Activated effector memory CD4-positive, alpha-beta T cell treated with Interleukin-2 at 50 U/mL for 16 hours (primary cell): Measurements from ENCODE around the gene TOX4.

Experiments
- DNase-seq: peaks from one replicate; pipeline ENCODE4 v3.0.0-alpha.2; 2020

TOX4 gene

DNA sequence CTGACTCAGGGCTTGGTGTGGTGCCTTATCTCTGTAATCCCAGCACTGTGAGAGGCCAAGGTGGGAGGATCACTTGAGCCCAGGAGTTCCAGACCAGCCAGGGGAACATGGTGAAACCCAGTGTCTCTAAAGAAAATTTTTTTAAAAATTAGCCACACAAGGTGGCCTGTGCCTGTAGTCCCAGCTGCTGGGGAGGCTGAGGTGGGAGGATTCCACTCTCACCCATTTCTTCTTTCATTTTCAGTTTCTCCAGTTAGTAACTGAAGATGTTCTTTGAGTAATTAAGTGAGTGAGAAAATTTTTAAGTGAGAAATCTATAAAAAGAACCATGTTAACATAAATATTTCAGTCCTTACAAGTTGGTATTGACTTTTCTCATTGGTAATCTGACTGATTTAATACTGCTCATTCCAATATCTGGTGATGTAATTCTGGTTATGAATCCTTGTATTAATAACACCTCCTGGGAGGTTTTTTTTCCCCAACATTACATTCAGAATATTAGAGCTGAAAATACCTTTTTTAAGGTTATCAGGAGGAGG, 28.1 kb downstream of the TOX4 start:
- no peak for DNase-seq

DNA sequence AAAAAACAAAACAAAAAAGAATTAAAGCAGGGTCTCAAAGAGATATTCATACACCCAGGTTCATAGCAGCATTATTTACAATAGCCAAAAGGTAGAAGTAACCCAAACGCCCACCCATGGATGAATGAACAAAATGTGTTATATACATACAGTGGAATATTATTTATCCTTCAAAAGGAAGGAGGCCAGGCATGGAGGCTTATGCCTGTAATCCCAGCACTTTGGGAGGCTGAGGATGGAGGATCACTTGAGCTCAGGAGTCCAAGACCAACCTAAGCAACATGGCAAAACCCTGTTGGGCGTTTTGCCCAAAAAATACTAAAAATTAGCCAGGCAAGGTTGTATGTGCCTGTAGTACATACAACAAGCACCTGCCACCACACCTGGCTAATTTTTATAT, 29.6 kb downstream of the TOX4 start:
- no peak for DNase-seq

DNA sequence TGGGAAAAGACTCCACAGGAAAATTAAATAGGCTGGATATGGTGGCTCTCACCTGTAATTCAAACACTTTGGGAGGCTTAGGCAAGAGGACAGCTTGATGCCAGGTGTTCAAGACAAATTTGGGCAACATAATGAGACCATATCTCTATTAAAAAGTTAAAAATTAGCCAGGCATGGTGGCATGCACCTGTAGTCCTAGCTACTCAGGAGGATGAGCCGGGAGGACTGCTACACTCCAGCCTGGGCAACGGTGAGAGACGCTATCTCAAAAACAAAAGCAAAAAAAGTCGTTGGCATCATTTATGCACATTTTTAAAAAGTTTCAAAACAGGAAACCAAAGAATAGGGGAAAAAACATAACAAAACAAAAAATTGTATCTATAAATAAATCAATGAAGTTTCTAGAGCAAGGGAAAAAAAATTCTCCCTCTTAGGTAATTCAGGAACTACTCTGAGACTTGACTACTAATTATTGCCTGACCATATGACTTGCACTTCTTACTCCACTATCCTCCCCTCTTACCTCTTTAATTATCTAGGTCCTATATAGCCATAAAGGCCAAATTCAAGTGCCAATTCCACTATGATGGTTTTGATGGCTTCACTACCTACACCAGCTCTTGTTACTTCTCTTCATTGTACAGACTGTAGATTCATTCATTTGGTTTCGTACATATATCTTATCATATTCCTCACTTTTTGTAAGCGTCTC, 32.6 kb downstream of the TOX4 start:
- DNase-seq: no peak

DNA sequence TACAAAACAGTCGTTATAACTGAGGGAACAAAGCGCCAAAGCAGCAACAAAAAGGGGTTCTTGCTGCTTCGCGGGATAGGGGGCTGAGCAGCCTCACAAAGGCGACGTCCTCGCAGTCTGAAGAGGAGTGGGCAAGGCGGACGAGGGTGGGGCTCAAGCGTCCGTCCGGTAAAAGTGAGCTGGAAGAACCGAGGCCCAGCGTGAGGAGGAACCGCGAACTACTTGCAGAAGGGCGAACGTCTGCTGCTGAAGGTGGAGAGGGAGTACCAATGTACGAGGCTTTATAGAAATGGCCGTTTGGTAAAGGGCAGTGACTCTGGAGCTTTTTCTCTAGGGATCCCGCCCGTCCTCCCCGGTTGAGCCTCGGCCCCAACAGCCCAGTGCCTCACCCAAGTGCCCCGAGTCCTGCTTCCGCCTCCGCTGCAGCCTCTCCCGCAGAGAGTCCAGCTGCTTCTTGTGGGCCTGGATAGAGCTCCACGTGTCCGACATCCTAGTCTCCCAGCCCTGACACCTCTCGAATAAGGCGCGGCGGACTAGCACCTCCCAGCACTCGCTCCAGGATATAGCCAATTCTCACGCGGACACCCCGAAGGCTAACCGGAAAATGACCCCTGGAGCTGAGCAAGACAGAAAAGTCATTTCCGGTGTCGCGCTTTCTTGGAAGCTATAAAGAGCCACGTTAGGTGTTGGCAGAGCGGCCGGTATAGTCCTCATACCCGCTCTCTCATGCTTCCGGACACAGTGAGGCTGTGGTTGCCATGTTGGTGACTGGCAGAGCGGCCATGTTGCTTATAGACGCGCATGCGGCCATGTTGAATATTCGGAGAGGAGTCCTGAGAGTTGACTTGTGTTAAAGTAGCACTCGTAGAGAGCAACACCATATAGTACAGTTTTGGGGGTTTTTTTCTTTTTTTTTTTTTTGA, 34.0 kb downstream of the TOX4 start, which contains the start of gene METTL3:
Gene METTL3, minus strand, starts transcription at position 606 of the 923 bp plus-strand sequence. Its CDS starts 117 bp downstream, at position 489.
- DNase-seq: peak; percentile 92

DNA sequence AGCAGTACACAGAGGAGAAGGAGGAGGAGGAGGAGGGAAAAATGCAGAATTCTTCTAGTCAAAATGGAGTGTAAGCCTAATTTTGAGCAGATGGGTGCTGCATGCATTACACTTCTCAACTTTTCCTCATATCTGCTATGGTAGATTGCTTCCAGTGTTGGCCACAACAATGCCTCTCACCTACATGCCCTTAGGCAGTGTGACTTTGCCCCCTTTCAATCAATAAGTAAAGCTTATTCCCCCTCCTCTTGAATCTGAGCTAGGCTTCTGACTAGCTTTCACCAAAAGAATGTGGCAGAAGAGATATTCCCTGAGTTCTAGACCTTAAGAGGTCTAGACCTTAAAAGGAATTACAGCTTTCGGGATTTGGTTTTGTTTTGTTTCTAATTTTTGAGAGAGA, 37.3 kb downstream of the TOX4 start:
- DNase-seq: no peak

DNA sequence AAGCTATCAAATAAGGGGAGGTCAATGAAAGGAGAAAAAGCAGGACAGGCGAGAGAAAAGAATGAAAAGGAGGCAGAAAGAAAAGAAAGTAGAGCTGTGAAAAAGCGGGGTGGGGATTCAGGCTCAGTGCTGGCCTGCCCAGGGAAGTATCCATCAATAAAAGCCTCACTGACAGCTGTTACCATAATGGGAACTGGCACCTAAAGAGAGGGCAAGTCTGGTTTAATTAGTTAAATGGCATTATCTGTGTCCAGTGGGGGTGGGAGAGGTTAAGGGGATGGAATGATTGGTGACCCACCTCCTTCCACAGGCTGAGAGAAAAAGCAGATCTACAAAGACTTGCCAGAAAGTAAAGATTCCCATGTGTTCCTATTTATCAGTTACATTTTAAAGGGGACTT, 41.7 kb downstream of the TOX4 start:
- no peak for DNase-seq

DNA sequence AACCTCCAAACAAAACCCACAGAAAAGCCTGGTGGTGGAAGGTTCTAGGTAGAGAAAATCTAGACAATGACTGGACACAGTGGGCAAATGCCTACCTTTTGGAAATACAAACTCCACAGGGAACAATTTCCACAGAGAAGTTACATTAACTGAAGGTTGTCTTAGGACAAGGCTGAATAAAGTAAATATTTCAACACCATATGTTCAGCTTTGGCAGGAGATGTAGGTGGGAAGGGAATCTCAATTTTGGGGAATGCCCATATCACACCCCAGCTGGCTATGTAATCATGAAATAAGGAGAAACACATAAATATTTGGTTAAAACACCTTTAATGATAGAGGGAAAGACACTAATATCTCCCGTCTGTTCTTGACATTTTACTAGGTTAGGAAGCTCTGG, 43.8 kb downstream of the TOX4 start:
- DNase-seq: no peak

DNA sequence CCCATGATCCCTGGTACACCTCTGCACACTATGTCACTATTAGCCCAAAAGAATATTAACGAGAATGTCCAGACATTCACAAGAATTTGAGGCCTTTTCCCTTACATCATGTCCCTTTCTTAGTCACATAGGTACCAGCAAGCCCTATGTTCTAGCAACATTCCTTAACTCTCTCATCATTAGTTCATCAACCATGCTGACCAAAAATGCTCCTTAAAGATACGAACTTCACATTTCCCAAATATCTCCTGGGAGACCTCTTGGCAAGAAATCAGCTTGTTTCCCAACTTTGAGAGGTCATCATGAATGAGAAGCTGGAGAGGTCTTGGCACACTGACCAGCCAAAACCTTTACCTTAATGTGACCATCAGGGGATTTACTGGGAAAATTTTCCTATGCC, 44.5 kb downstream of the TOX4 start:
- no peak for DNase-seq

DNA sequence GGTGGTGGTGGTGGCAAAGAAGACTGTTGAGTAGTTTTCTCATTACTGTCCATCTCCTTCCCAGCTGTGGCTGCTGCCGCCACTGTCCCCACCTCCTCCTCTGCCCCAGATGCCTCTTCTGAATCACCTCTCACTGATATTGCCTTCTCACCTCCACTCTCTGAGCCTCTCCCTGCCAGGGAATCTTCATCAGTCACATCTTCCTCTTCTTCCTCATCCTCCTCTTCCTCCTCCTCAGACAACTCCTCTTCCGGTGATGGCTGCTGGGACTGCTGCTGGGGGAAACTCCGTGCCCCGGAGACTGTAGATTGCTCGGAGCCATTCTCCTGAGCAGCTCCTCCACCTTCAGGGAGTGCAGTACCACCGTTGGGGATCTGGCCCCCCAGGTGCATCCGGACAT, 46.2 kb downstream of the TOX4 start:
- no peak for DNase-seq

DNA sequence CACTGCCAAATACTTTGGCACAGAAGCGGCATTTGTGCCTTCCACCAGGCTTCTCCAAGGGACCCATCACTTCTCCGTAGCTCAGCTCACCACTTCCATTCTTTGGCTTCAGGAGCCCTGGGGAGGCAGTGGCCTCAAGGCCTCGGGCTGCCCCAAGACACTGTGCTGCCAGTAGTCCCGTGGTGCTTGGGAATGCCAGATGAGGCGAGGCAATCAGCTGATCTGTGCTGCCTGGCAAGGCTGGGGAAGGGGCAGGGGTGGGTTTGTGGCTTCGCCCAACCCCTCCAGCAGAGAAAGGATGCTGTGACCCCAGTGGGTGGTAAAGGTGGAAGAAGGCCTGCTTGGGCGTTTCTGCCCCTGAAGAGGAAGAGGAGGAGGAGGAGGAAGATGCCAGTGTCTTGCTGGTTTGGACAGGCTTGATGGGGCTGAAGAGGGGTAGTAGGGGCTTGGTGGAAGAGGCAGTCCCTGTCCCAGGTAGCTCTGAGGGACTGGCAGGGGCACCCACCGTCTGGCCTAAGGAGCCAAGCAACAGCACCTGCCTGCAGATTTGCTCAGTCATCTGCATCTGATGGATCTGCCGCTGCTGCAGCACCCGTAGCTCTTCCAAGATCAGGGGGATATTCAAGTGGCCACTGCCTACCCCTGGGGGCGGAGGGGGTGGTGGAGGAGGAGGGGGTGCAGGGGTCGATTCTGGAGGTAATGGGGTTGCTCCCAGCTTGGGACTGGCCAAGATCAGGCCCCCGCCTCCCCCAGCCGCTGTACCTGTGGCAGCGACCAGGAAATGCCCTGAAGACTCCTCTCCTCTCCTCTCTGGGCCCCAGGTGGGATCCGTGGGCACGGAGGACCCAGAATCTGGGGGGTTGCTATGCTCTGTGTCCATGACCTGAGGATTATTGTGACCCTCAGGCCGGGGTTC, 47.8 kb downstream of the TOX4 start:
- DNase-seq: no peak

DNA sequence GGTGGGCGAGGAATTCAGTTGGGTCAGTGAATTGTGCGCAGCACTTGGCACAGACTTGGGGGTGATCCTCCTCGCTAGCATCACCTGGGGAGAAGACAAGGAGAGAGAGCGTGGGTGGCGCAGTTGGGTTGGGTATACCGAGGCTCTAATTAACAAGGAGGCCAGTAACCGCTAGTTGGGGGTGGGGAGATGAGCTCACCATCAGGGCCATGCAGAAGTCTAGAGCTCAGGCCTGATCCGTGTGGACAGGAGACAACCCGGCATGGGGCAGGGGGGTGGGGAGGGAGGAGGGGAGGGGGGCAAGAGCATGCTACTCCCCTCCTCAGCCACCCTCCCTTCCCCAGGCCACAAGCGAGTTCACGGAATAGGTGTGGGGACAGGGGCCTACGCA, 48.6 kb downstream of the TOX4 start:
- DNase-seq: no peak

DNA sequence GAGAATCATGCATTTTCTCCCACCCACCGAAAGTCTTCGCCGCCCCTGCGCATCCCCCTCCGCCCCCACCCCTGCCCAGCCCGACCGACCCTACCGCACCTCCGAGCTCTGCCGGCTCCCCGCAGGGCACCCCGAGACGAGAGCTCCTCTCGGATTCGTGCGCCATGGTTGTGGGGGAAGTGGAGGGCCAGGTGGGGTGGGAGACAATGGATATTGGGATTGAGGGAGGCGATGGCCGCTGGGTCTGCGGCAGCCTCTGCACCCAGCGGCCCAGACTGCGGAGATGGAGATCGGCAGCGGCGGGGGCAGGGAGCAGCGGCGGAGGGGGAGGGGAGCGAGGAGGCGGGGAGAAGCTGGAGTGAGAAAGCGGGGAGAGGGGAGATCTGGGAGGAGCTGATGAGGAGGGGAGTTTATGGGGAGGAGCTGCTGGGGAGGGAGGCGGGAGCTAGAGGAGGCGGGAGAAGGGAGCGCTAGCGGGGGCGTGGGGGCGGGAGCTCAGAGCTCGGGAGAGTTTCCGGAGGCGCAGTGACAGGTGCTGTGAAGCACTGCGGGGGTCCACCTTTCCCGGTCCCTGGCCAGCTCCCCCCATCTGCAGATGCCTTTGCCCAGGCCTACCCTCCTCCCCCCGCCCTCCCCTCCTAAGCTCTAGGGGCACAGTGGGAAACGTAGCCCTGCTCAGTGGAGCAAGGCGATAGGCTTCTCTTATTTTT, 49.1 kb downstream of the TOX4 start, which contains the start of gene SALL2:
Gene SALL2, minus strand, starts transcription at position 385 of the 710 bp plus-strand sequence. Its CDS starts 219 bp downstream, at position 166.
- DNase-seq: peak; percentile 41

DNA sequence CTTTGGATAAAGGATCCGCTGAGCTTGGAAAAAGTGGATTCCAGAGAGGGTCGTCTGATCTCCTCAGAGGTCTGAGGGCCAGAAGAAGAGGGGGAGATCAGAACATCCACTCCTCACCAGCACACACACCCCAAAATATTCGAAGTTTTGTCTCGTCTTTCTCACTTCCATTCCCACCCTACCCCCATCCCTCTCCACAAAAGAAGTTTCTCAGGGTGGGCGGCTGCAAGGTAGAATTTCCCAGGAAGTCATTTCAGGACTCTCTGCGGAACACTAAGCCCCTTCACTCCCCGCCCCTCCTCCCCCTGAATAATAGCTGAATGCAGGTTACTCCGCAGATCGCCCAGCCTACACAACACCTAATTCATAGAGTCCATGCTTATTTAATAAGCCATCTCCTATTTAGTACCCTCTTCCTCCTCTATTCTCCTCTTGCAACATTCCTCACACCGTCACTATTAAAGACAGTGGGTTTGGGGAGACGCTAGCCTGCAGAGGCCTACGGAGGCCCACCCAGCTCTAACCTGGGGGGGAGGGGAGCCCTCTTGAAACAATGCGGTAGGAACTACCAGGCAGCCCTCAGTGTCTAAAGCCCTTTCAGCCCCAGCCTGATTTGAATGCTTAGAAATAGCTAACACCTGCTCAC, 49.8 kb downstream of the TOX4 start:
- no peak for DNase-seq

DNA sequence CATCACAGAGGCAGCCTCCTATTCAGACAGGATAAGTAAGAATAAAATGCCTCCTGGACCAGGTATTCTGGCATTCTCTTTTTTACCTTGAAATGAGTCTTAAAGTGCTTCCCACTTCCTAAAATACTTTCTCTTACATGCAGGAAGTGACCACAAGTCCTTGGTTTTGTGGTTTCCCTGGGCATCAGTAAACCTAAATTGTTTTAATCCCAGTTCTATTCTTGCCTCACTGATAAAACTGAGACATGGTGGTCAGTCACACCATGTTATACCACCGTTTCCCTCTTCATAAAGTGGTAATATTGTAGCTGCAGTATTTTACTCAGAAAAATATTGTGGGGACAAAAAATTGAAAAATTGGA, 50.3 kb downstream of the TOX4 start:
- DNase-seq: no peak

DNA sequence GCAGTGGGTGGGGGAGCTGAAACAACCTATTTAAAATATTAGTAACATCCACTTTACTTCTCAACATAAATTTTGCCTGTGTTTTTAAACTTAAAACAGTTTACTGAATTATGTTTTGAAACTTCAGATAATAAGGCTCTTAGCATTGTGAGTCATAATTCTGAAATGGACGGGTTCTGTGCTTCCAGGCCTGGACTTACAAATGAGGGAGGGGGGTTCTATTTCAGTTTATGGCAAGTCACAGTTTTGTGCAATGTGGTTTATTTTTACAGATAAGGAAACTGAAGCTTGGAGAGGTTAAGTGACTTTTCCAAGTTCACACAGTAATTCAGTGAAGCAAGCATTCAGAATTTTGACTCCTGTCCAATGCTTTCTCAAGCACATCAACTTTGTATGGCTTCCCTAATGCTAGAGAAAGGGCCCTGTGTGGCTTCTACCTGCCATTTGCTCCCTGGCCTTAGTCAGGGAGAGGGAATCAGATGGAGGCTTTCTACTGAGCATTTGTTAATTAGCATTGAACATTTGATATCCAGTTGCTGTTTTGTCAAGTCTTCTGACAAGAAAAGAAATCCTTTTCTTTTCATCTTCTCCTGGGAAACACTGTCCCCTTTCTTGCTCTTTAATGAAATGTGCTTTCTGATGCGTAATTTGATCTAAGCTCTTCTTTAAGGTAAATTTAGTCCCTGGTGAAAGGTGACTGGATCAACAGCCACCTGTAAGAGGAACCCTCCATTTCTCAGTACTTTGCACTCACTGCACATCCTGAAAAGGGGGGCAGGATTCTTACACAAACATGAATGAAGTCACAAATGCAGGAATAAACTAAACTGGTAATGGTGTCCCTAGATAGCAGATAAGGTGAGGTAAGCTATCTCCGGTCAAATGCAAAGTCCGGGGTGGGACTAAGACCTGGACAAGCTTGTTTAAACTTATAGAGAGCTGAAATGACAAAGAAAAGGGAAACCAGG, 51.7 kb downstream of the TOX4 start:
- DNase-seq: no peak

DNA sequence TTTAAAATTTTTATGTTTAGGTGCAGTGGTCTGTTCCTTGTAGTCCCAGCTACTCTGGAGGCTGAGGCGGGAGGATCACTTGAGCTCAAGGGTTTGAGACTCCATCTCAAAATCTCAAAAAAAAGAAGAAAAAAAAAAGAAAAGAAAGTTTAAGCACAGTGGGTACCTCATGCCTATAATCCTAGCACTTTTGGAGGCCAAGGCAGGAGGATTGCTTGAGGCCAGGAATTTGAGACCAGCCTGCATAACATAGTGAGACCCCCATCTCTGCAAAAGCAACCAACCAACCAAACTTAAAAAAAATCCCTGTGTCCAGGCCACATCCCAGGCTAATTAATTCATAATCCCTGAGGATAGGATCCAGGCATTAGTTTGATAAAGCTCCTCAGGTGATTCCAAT, 52.5 kb downstream of the TOX4 start:
- no peak for DNase-seq

DNA sequence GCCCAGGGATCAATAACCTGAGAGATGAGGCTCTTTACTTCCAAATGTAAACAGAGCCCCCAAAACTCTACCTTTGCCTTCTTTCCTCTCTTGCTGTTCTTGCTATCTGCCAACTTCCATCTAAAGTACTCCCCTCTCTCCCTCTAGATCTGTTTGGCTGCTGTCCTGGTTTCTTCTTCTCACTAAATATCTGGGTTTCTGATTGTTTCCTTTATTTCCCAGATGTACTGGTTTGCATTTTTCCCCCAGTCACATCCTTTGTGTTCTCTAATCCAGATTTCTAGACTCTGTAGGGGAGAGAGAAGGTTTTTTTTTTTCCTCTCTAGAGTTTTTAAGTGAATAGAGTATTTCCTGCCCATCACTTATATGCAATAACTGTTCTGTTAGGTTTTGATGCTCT, 56.3 kb downstream of the TOX4 start:
- DNase-seq: no peak

DNA sequence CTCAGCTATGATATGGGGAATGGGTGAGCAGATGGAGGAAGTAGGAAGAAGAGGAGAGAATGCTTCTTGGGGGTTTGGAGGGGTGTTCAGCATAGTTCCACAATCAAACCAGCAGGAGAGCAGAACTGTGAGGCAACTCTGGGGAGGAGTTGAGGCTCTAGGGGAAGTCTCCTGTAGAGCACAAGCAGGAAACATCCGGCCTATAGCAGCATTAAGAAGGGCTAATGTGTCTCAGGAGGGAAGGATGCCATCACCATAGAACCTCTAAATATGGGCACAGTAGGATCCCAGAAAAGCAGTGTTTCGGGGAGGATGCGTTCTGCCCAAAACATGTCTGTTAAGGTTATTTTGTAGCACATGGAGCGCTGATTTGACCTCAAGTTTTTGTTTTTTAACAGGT, 57.6 kb downstream of the TOX4 start:
- DNase-seq: no peak

DNA sequence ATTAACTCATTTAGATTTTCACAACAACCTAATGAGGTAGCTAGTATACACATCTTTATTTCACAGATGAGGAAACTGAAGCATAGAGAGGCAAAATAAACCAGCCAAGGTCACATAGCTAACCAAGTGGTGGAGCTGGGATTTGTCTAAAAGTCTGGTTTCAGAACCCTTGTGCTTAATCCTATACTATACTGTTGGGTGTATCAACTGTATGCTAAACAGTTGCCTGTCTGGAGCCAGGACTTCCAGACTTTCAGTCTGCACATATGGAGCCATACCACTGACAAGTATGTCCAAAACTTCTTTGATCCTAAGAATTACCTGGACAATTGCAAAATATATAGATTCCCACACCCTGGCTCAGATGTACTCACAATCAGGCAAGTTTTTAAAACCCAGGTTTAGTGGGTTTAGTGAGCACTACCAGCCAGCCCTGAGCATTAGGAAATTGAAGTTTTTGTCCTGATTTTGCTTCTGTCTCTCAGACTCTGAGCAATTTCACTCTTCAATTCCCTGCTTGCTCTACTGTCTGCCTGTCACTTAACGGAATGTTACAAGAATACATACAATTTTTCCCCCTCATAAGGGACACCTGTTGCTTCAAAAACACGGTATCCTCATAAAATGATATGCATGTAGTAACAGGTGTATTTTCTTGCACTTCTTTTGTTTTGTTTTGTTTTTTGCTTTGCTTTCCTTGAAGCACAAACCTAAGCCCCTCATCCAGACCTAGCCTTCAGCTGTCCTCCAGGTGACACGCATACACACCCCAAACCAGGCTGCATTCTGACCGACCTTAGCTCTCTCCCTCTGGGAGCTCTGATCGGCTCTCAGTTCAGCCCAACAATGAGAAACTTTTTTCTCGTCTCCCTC, 58.8 kb downstream of the TOX4 start:
- DNase-seq: no peak
